Measurements from ENCODE around the gene CDYL. TPM values are rescaled to one million over a fixed set of nuclear protein-coding genes. Genes with fewer than 3 reads are reported as not detected.
A peak's percentile ranks its signal among the peaks of the same experiment; 100 is the strongest.

CDYL gene
- total RNA-seq, 1 experiment from 2014 or later, result 38.4 TPM

DNA sequence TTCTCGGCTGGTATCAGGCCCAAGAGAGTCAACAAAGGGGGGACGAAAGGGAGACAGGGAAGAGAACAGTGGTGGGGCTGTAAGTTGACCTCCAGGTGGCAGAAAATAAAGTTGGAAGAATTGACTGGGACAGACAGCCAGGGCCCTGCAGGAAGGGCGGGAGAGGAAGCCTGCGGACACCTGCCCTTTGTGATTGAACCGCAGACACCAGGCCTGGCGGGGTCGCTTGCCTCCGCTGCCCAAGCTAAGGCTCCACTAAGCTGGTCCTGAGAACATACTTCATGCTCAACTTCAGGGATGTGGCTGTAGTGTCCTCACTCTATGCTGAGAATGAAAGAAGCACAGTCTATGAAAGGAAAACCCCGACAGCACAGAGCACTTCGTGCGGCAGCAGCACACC lies 173.9 kb downstream of the CDYL start:
- Histone ChIP-seq H3K4me2 (ENCODE audit: low read length) (no peak overlapping the region), H3K27ac (ENCODE audit: low read length) (no peak overlapping the region), H2AFZ (ENCODE audit: low read length) (no peak overlapping the region), H3K36me3 (ENCODE audit: low read depth, low read length) (peaks cover 18% of the 10 kb centered on the region), H3K79me2 (ENCODE audit: low read length) (no peaks in the 10 kb centered on the region), H3K9me3 (ENCODE audit: low read length) (no peaks in the 10 kb centered on the region), H3K9me2 (replicated peaks; ENCODE audit: low read length) (no peaks in the 10 kb centered on the region), H3K9ac (ENCODE audit: low read length) (no peak overlapping the region), H3K27me3 (ENCODE audit: low read length) (no peaks in the 10 kb centered on the region), H3K4me3 (ENCODE audit: low read length) (no peak overlapping the region), H3K4me1 (ENCODE audit: insufficient read depth, low read length) (peaks cover 5% of the 10 kb centered on the region), H3F3A (ENCODE audit: low read length, unreplicated experiment) (no peaks in the 10 kb centered on the region), H4K20me1 (ENCODE audit: low read length) (no peaks in the 10 kb centered on the region)
- intact Hi-C loops (cut with micrococcal nuclease), result no loop called here
- POLR2A ChIA-PET (ENCODE audit: unreplicated experiment), result no interaction called here
- no peak for DNase-seq
- ATAC-seq, result no peak
- CTCF ChIA-PET, result no interaction called here
- TF ChIP-seq EZH2 (IDR thresholded peaks at IDR 0.05; ENCODE audit: low read length, unreplicated experiment) (no peak), EZH2phosphoT487 (IDR thresholded peaks at IDR 0.05; ENCODE audit: borderline replicate concordance, low read length) (no peak)
- TF ChIP-seq, protein P1, sequence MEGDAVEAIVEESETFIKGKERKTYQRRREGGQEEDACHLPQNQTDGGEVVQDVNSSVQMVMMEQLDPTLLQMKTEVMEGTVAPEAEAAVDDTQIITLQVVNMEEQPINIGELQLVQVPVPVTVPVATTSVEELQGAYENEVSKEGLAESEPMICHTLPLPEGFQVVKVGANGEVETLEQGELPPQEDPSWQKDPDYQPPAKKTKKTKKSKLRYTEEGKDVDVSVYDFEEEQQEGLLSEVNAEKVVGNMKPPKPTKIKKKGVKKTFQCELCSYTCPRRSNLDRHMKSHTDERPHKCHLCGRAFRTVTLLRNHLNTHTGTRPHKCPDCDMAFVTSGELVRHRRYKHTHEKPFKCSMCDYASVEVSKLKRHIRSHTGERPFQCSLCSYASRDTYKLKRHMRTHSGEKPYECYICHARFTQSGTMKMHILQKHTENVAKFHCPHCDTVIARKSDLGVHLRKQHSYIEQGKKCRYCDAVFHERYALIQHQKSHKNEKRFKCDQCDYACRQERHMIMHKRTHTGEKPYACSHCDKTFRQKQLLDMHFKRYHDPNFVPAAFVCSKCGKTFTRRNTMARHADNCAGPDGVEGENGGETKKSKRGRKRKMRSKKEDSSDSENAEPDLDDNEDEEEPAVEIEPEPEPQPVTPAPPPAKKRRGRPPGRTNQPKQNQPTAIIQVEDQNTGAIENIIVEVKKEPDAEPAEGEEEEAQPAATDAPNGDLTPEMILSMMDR (conservative IDR thresholded peaks at IDR 0.05; ENCODE audit: low read depth, low read length), result no peak
- no TSS peak for BruUV-seq (replicated peaks)

DNA sequence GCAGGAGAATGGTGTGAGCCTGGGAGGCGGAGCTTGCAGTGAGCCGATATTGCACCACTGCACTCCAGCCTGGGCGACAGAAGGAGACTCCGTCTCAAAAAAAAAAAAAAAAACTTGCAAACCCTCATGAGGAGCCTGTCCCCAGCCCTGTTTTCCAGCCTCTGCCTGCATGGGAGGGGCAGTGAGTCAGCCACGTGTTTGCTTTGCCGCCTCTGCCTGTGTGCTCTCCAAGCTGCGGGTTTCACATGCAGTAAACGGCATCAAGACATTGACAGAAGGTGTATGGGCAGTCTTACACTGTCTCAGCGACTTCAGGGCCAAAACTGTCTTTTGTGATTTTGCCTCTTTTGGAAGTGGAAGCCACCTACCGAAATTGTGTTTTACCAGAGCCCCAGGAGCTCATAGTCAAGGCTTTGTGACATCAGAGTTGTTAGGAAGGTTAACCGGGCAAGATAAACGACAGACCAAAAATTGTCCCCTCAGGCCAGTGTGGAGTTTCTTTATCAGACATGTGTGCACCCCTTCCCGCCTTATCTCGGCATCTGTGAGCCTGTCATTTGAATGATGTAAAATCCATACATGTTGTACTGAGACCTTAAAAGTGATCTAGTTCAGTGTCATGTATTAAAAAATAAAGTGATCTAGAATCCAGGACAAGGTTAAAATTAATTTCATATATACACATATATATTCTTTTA lies 174.8 kb downstream of the CDYL start:
- intact Hi-C loops (cut with micrococcal nuclease), result no loop called here
- ChIA-PET CTCF (no interaction called here), POLR2A (ENCODE audit: unreplicated experiment) (no interaction called here)
- H3K27ac ChIP-seq (ENCODE audit: low read length), result no peak overlapping the region
- TF ChIP-seq EZH2phosphoT487 (IDR thresholded peaks at IDR 0.05; ENCODE audit: borderline replicate concordance, low read length) (no peak), EZH2 (IDR thresholded peaks at IDR 0.05; ENCODE audit: low read length, unreplicated experiment) (no peak)
- TF ChIP-seq, protein P1 (conservative IDR thresholded peaks at IDR 0.05; ENCODE audit: low read depth, low read length), result no peak
- no peak overlapping the region for H3K9ac ChIP-seq (ENCODE audit: low read length)
- peak; percentile 77 for DNase-seq
- H3K4me1 ChIP-seq (ENCODE audit: insufficient read depth, low read length), result peaks cover 5% of the 10 kb centered on the region
- peak overlapping the region; percentile 21; the same call in 1 of the 2 replicates for H3K4me2 ChIP-seq (ENCODE audit: low read length)
- H3K36me3 ChIP-seq (ENCODE audit: low read depth, low read length), result peaks cover 18% of the 10 kb centered on the region
- no peaks in the 10 kb centered on the region for H3K79me2 ChIP-seq (ENCODE audit: low read length)
- no peaks in the 10 kb centered on the region for H4K20me1 ChIP-seq (ENCODE audit: low read length)
- H3K27me3 ChIP-seq (ENCODE audit: low read length), result no peaks in the 10 kb centered on the region
- no peak overlapping the region for H3K4me3 ChIP-seq (ENCODE audit: low read length)
- H3K9me2 ChIP-seq (replicated peaks; ENCODE audit: low read length), result no peaks in the 10 kb centered on the region
- ATAC-seq, result peak; percentile 99
- no peaks in the 10 kb centered on the region for H3K9me3 ChIP-seq (ENCODE audit: low read length)
- H3F3A ChIP-seq (ENCODE audit: low read length, unreplicated experiment), result no peaks in the 10 kb centered on the region
- peak overlapping the region; percentile 18; the same call in 1 of the 2 replicates for H2AFZ ChIP-seq (ENCODE audit: low read length)
- no TSS peak for BruUV-seq (replicated peaks)

DNA sequence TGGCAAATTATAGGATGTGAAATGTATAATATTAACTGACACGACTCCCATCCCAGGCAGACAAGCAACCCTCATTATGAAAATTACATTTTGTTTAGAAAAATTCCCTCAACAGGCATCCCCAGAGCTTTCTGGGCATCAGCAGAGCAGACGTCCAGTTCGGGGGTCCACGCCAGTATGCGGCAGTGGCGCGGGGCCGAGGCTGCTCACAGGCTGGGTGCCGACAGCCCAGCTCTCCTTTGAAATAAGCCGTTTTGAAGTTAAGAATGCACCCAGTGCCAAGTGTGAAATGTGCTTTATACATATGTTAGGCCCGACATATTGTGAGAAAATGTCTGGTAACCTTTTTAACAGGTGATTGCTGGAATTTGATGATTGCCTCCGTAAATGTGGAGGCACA lies 177.2 kb downstream of the CDYL start:
- no peaks in the 10 kb centered on the region for H3K9me3 ChIP-seq (ENCODE audit: low read length)
- no peak overlapping the region for H3K4me2 ChIP-seq (ENCODE audit: low read length)
- H3K4me1 ChIP-seq (ENCODE audit: insufficient read depth, low read length), result peaks cover 5% of the 10 kb centered on the region
- no peaks in the 10 kb centered on the region for H3K27me3 ChIP-seq (ENCODE audit: low read length)
- H3K9ac ChIP-seq (ENCODE audit: low read length), result no peak overlapping the region
- no TSS peak for BruUV-seq (replicated peaks)
- ATAC-seq, result no peak
- no peaks in the 10 kb centered on the region for H4K20me1 ChIP-seq (ENCODE audit: low read length)
- intact Hi-C loops (cut with micrococcal nuclease), result no loop called here
- ChIA-PET CTCF (no interaction called here), POLR2A (ENCODE audit: unreplicated experiment) (no interaction called here)
- TF ChIP-seq EZH2 (IDR thresholded peaks at IDR 0.05; ENCODE audit: low read length, unreplicated experiment), result no peak
- TF ChIP-seq, protein P1 (conservative IDR thresholded peaks at IDR 0.05; ENCODE audit: low read depth, low read length), result no peak
- no peak for TF ChIP-seq EZH2phosphoT487 (IDR thresholded peaks at IDR 0.05; ENCODE audit: borderline replicate concordance, low read length)
- peaks cover 18% of the 10 kb centered on the region for H3K36me3 ChIP-seq (ENCODE audit: low read depth, low read length)
- DNase-seq, result no peak
- no peaks in the 10 kb centered on the region for H3K79me2 ChIP-seq (ENCODE audit: low read length)
- no peak overlapping the region for H3K27ac ChIP-seq (ENCODE audit: low read length)
- no peaks in the 10 kb centered on the region for H3K9me2 ChIP-seq (replicated peaks; ENCODE audit: low read length)
- H2AFZ ChIP-seq (ENCODE audit: low read length), result no peak overlapping the region
- H3K4me3 ChIP-seq (ENCODE audit: low read length), result no peak overlapping the region
- no peaks in the 10 kb centered on the region for H3F3A ChIP-seq (ENCODE audit: low read length, unreplicated experiment)

Data from PC-3 (cell line).